Activated naive CD8-positive, alpha-beta T cell treated with anti-CD3 and anti-CD28 coated beads, Interleukin-2, amount 10 ng/mL, durations not matched to agents 7 days and 5 days (primary cell): Measurements from ENCODE around the gene ROBO2. TPM values are rescaled to one million over a fixed set of nuclear protein-coding genes. Genes with fewer than 3 reads are reported as not detected.

Source experiments
- ATAC-seq: fragments of 150-1000 bp; cut with Tn5 transposase; one replicate; pipeline ENCODE4 v1.10.0; 2021; ENCODE audit warnings: low read depth, moderate library complexity
- POLR2A ChIA-PET: fragments of 350-600 bp; sonication (Branson Sonifier 250); formaldehyde crosslinking; loops from one replicate; lab custom pipeline; 2021; ENCODE audit warnings: antibody characterized with exemption; lab: Charles Lee
- DNase-seq: peaks from one replicate; pipeline ENCODE4 v3.0.0; 2021
- H3K27ac Mint-ChIP-seq: one replicate; pipeline ENCODE4 v1.8.0; 2022; ENCODE audit warnings: mild to moderate bottlenecking, mixed read lengths
- H3K27me3 Mint-ChIP-seq: one replicate; pipeline ENCODE4 v1.8.0; 2022; ENCODE audit warnings: mild to moderate bottlenecking, moderate library complexity, mixed read lengths
- H3K36me3 Mint-ChIP-seq: one replicate; pipeline ENCODE4 v1.8.0; 2021; ENCODE audit warnings: mild to moderate bottlenecking, mixed read lengths
- H3K4me1 Mint-ChIP-seq: one replicate; pipeline ENCODE4 v1.8.0; 2021; ENCODE audit warnings: mixed read lengths
- H3K4me3 Mint-ChIP-seq: one replicate; pipeline ENCODE4 v1.8.0; 2022; ENCODE audit warnings: mild to moderate bottlenecking, moderate library complexity, mixed read lengths
- H3K9me3 Mint-ChIP-seq: one replicate; pipeline ENCODE4 v1.8.0; 2021; ENCODE audit warnings: mixed read lengths
- total RNA-seq, 2 experiments: library from RNA; stranded (reverse); gene quantifications; one replicate each; pipeline ENCODE4 v1.2.3, GENCODE V29; 2021

The ROBO2 gene
- total RNA-seq, 2 experiments from 2014 or later: not detected

- Mint-ChIP-seq H3K27me3 (no peaks in the 10 kb centered on the region), H3K9me3 (peaks cover 9% of the 10 kb centered on the region), H3K36me3 (no peaks in the 10 kb centered on the region), H3K4me1 (no peaks in the 10 kb centered on the region), H3K27ac (no peak overlapping the region), H3K4me3 (no peak overlapping the region)
- DNase-seq (no peak), ATAC-seq (no peak)
- POLR2A ChIA-PET: no interaction called here
Observed at GRCh38 chr3:77467702-77468625, 428.1 kb downstream of the ROBO2 start.

- Mint-ChIP-seq H3K27me3 (no peaks in the 10 kb centered on the region), H3K9me3 (peaks cover 10% of the 10 kb centered on the region), H3K4me3 (no peak overlapping the region), H3K27ac (no peak overlapping the region), H3K36me3 (no peaks in the 10 kb centered on the region), H3K4me1 (no peaks in the 10 kb centered on the region)
- POLR2A ChIA-PET: no interaction called here
- ATAC-seq: no peak
- no peak for DNase-seq
Observed at GRCh38 chr3:77468626-77469020, 428.7 kb downstream of the ROBO2 start.

DNA sequence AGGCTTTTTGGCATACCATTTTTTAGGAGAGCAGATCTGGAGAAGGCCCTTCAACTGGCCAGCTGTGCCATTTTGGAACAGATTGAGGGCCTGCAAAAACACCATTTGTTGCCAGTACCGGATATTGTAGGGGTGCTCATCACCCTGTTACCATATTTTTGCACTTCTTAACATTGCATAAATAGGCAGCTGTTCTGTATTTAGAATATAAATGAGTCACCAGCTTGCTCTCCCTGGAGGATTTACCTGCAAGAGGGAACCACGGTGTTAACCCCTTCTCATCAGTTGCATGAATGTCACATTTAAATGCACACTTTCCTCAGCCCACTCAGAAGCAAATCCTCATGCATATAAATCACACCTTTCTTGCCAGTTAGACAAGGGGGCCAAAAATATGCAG is 435.6 kb downstream of the ROBO2 start:
- Mint-ChIP-seq H3K27me3 (no peaks in the 10 kb centered on the region), H3K4me3 (no peak overlapping the region), H3K36me3 (no peaks in the 10 kb centered on the region), H3K9me3 (peaks cover 11% of the 10 kb centered on the region), H3K27ac (no peak overlapping the region), H3K4me1 (no peaks in the 10 kb centered on the region)
- ATAC-seq (no peak), DNase-seq (no peak)
- POLR2A ChIA-PET: no interaction called here

- POLR2A ChIA-PET: no interaction called here
- Mint-ChIP-seq H3K36me3 (no peaks in the 10 kb centered on the region), H3K4me1 (no peaks in the 10 kb centered on the region), H3K9me3 (peaks cover 3% of the 10 kb centered on the region), H3K27me3 (no peaks in the 10 kb centered on the region), H3K27ac (no peak overlapping the region), H3K4me3 (no peak overlapping the region)
- no peak for DNase-seq
- ATAC-seq: no peak
Observed at GRCh38 chr3:77479021-77479420, 439.1 kb downstream of the ROBO2 start.

DNA sequence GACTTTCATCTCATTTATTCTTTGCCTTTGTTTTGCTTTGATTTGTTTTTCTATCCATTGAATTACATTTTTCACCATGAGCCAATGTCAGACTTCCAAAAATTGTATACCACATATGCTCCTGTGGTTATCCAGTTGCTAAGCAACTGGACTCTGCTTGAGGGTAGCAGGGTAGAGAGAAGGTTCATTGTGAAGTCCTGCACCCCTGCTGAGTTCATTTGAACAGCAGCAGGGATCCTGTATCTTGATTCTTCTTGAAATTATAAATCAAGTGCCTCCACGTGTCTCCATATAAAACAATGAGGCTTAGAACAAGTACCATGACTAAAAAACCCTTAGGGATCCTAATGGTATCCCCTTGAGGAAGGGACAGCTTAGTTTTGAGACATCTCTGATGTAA is 449.3 kb downstream of the ROBO2 start:
- Mint-ChIP-seq H3K4me3 (no peak overlapping the region), H3K4me1 (no peaks in the 10 kb centered on the region), H3K36me3 (no peaks in the 10 kb centered on the region), H3K9me3 (peaks cover 3% of the 10 kb centered on the region), H3K27ac (no peak overlapping the region), H3K27me3 (no peaks in the 10 kb centered on the region)
- DNase-seq: no peak
- POLR2A ChIA-PET: no interaction called here
- no peak for ATAC-seq

DNA sequence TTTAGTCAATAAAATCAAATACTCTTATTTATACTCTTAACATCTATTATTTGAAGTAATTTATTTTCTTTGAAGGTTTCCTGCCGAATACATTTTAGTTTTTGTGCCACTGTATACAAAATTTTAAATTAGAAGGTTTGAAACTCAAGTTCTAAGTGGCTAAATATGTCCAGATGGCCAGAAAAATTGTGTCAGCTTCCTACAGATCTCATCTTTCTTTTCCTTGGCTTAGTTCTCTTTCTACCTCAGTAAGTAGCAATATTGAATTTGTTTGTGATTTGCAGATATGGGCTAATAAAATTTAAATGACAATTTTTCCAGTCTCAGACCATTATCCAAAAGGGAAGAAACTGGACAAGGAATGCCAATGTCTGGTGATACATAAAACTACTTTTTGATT is 452.1 kb downstream of the ROBO2 start:
- Mint-ChIP-seq H3K27me3 (no peaks in the 10 kb centered on the region), H3K27ac (no peak overlapping the region), H3K9me3 (peaks cover 1% of the 10 kb centered on the region), H3K36me3 (no peaks in the 10 kb centered on the region), H3K4me1 (no peaks in the 10 kb centered on the region), H3K4me3 (no peak overlapping the region)
- POLR2A ChIA-PET: no interaction called here
- DNase-seq: no peak
- ATAC-seq: no peak

- H3K27ac Mint-ChIP-seq: no peak overlapping the region
- H3K27me3 Mint-ChIP-seq: no peaks in the 10 kb centered on the region
- no peaks in the 10 kb centered on the region for H3K9me3 Mint-ChIP-seq
- POLR2A ChIA-PET: no interaction called here
- no peaks in the 10 kb centered on the region for H3K4me1 Mint-ChIP-seq
- H3K4me3 Mint-ChIP-seq: no peak overlapping the region
- DNase-seq (no peak), ATAC-seq (no peak)
- no peaks in the 10 kb centered on the region for H3K36me3 Mint-ChIP-seq
Observed at GRCh38 chr3:77500721-77501120, 460.8 kb downstream of the ROBO2 start.

DNA sequence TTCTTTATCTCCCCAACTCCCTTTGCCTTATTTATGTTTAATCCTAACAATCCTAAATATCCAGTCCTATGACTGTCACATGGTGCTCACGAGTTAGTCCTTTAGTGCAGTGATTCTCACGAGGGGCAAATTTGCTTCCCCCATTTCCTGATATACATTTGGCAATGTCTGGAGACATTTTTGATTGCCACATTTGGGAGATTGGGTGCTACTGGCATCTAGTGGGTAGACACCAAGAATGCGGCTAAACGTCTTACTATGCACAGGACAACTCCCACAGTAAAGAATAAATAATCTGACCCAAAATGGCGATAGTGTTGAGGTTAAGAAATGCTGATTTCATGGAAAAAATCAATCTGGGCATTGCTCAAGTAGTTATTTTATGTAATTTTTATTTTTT is 466.5 kb downstream of the ROBO2 start:
- H3K4me3 Mint-ChIP-seq: no peak overlapping the region
- DNase-seq: no peak
- no peaks in the 10 kb centered on the region for H3K27me3 Mint-ChIP-seq
- H3K36me3 Mint-ChIP-seq: no peaks in the 10 kb centered on the region
- POLR2A ChIA-PET: no interaction called here
- ATAC-seq: no peak
- no peaks in the 10 kb centered on the region for H3K4me1 Mint-ChIP-seq
- H3K27ac Mint-ChIP-seq: no peak overlapping the region
- H3K9me3 Mint-ChIP-seq: no peaks in the 10 kb centered on the region

GRCh38 chr3:77513542-77513941 is 473.6 kb downstream of the ROBO2 start:
- Mint-ChIP-seq H3K27ac (no peak overlapping the region), H3K4me1 (no peaks in the 10 kb centered on the region), H3K36me3 (no peaks in the 10 kb centered on the region), H3K9me3 (peaks cover 3% of the 10 kb centered on the region), H3K4me3 (no peak overlapping the region), H3K27me3 (no peaks in the 10 kb centered on the region)
- POLR2A ChIA-PET: no interaction called here
- DNase-seq (no peak), ATAC-seq (no peak)

DNA sequence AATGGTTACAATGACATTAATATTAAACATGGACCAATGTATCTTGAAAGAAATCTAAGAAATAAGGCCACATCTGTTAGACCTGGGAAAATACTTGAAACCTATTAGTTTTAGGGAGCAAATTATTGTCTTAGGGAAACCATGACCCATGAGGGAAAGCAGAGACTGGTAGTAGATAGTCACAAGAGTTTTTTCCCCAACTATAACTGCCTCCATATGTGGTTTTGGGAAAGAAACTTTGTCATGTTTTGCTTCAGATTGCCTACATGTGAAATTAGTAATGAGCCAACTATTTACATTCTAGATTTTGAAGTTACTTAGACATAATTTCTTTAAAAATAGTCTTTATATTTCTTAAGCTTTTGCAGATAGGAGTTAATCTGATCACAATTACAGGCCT is 474.9 kb downstream of the ROBO2 start:
- Mint-ChIP-seq H3K9me3 (peaks cover 3% of the 10 kb centered on the region), H3K27ac (no peak overlapping the region), H3K27me3 (no peaks in the 10 kb centered on the region), H3K4me1 (no peaks in the 10 kb centered on the region), H3K36me3 (no peaks in the 10 kb centered on the region), H3K4me3 (no peak overlapping the region)
- no peak for ATAC-seq
- no peak for DNase-seq
- POLR2A ChIA-PET: no interaction called here

DNA sequence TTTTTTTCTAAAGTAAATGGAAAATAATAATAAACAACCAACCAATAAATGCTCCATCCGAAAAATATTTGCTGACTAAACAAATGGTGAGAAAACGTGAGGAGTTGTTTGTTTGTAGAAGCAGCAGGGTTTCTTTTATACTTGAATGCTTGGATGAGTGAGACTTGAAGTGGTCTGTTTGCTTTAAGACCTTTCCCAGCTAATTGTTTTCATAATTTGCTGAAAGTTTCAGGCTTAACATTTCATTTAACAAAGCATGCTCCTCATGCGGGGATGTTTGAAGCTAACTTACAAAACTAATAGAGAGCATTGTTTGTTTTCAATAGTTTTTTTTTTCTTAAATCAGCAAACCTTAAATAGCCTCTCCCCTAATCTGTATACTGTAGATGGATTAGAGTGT is 484.6 kb downstream of the ROBO2 start:
- Mint-ChIP-seq H3K4me1 (no peaks in the 10 kb centered on the region), H3K27ac (no peak overlapping the region), H3K27me3 (no peaks in the 10 kb centered on the region), H3K9me3 (peaks cover 3% of the 10 kb centered on the region), H3K4me3 (no peak overlapping the region), H3K36me3 (no peaks in the 10 kb centered on the region)
- POLR2A ChIA-PET: no interaction called here
- ATAC-seq (no peak), DNase-seq (no peak)

GRCh38 chr3:77524946-77525682 is 485.2 kb downstream of the ROBO2 start:
- DNase-seq (no peak), ATAC-seq (no peak)
- H3K27ac Mint-ChIP-seq: no peak overlapping the region
- H3K9me3 Mint-ChIP-seq: peaks cover 3% of the 10 kb centered on the region
- H3K36me3 Mint-ChIP-seq: no peaks in the 10 kb centered on the region
- H3K4me3 Mint-ChIP-seq: no peak overlapping the region
- no peaks in the 10 kb centered on the region for H3K4me1 Mint-ChIP-seq
- no peaks in the 10 kb centered on the region for H3K27me3 Mint-ChIP-seq
- POLR2A ChIA-PET: no interaction called here

DNA sequence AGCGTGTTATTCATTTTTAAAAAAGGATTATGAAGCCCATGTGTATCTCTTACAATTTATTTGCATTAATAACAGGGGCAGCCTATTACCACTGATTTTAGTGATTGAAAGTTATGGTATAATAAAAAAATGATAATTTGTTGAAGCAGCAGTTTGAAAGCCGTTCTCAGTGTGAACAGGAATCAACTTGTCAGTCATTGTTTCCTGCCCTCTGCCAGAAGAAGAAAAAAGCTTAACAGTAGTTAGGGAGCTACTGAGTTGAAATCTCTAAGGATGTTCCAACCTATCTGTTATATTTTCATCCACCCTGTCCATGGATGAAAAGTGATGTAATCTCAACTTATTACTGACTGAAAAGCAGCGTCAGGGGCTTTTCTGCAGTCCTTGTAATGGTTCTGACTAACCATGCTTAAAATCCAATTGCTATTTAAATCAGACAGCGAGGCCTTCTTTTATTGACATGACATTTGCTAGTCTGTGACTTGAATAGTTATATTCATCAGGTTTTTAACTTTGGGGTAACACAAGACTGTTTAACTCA is 486.7 kb downstream of the ROBO2 start:
- peaks cover 3% of the 10 kb centered on the region for H3K9me3 Mint-ChIP-seq
- no peaks in the 10 kb centered on the region for H3K27me3 Mint-ChIP-seq
- no peak overlapping the region for H3K4me3 Mint-ChIP-seq
- H3K27ac Mint-ChIP-seq: no peak overlapping the region
- ATAC-seq (no peak), DNase-seq (no peak)
- H3K4me1 Mint-ChIP-seq: no peaks in the 10 kb centered on the region
- POLR2A ChIA-PET: no interaction called here
- H3K36me3 Mint-ChIP-seq: no peaks in the 10 kb centered on the region

GRCh38 chr3:77529522-77529921 is 489.6 kb downstream of the ROBO2 start:
- Mint-ChIP-seq H3K4me1 (no peaks in the 10 kb centered on the region), H3K27ac (no peak overlapping the region), H3K4me3 (no peak overlapping the region), H3K27me3 (no peaks in the 10 kb centered on the region), H3K36me3 (no peaks in the 10 kb centered on the region), H3K9me3 (peaks cover 2% of the 10 kb centered on the region)
- no peak for ATAC-seq
- POLR2A ChIA-PET: no interaction called here
- no peak for DNase-seq
